ENCODE results near the gene UNC93B1. TPM values are rescaled to one million over a fixed set of nuclear protein-coding genes. Genes with fewer than 3 reads are reported as not detected.

The UNC93B1 gene
- total and polyA plus RNA-seq, 2 of the 13 experiments (the other 11 are each of a cell fraction or from before 2014, with no cell fraction given): 8.8 to 18.9 TPM

GRCh38 chr11:68038226-68038717, 34.4 kb upstream of the UNC93B1 start (continued):
- TF ChIP-seq THYN1 (CRISPR knock-in tag; IDR thresholded peaks at IDR 0.05; ENCODE audit: borderline replicate concordance, low read depth) (no peak), ZNF883 (CRISPR knock-in tag; IDR thresholded peaks at IDR 0.05; ENCODE audit: not compliant biosample characterization) (no peak), ZNF383 (CRISPR knock-in tag; IDR thresholded peaks at IDR 0.05; ENCODE audit: borderline replicate concordance) (peak; percentile 89; the same call in 1 of the 2 replicates), HIVEP1 (CRISPR knock-in tag; IDR thresholded peaks at IDR 0.05) (peak; percentile 100), ZNF567 (CRISPR knock-in tag; IDR thresholded peaks at IDR 0.05; ENCODE audit: borderline replicate concordance) (peak; percentile 18; the same call in 1 of the 2 replicates), MLLT10 (CRISPR knock-in tag; IDR thresholded peaks at IDR 0.05) (no peak), MAFK (conservative IDR thresholded peaks at IDR 0.05 in 1 of 2, IDR thresholded peaks at IDR 0.05 in 1 of 2; ENCODE audit: low read length in 2 of 2) (no peak), NFYC (CRISPR knock-in tag; IDR thresholded peaks at IDR 0.05) (peak; percentile 38; the same call in 1 of the 2 replicates), DPF2 (CRISPR knock-in tag; IDR thresholded peaks at IDR 0.05; ENCODE audit: borderline replicate concordance, low read depth) (peak; percentile 78), MLXIP (CRISPR knock-in tag; IDR thresholded peaks at IDR 0.05; ENCODE audit: borderline replicate concordance) (no peak), MTA1 (CRISPR knock-in tag; IDR thresholded peaks at IDR 0.05; ENCODE audit: borderline replicate concordance) (peak; percentile 98), HOXA3 (CRISPR knock-in tag; IDR thresholded peaks at IDR 0.05) (peak; percentile 91), GTF2F1 (IDR thresholded peaks at IDR 0.05; ENCODE audit: low read length) (no peak), ZNF512 (CRISPR knock-in tag; IDR thresholded peaks at IDR 0.05) (no peak), ZNF30 (CRISPR knock-in tag; IDR thresholded peaks at IDR 0.05) (no peak), ZBTB42 (CRISPR knock-in tag; IDR thresholded peaks at IDR 0.05) (peak; percentile 96; the same call in 1 of the 2 replicates), SMAD3 (CRISPR knock-in tag; IDR thresholded peaks at IDR 0.05) (peak; percentile 85; the same call in 1 of the 2 replicates), MYNN (CRISPR knock-in tag; IDR thresholded peaks at IDR 0.05; ENCODE audit: low read depth) (no peak), GTF3A (CRISPR knock-in tag; conservative IDR thresholded peaks at IDR 0.05) (no peak; the same call in 1 of the 2 replicates)
